Heart left ventricle (tissue), 16 donors: ENCODE measurements around the gene IFFO2. TPM values are rescaled to one million over a fixed set of nuclear protein-coding genes. Genes with fewer than 3 reads are reported as not detected.
A peak's percentile ranks its signal among the peaks of the same experiment; 100 is the strongest.

Experiments
- ATAC-seq, 4 donors: fragments of 200-7000 bp; cut with Tn5 transposase; one replicate each; pipeline ENCODE4 v1.9.1; 2020 to 2022; ENCODE audit warnings: moderate library complexity in 4 of 4, mild to moderate bottlenecking in 3 of 4, moderate number of reproducible peaks in 1 of 4
- DNase-seq, 5 donors: peaks; one replicate each; pipeline ENCODE4 v3.0.0-alpha.2; 2020
- H3K27ac ChIP-seq, 12 donors: fragments of 200-600 bp; sonication (generic) in 4 of 12; one replicate each; pipeline versions ENCODE4 v1.5.0 to v1.8.0; 2016 to 2022; ENCODE audit warnings: mild to moderate bottlenecking in 2 of 12
- H3K27me3 ChIP-seq, 9 donors: fragments of 200-600 bp; sonication (generic) in 2 of 9; one replicate each; pipeline versions ENCODE4 v1.5.1 to v1.8.0; 2016 to 2022; ENCODE audit warnings: mild to moderate bottlenecking in 3 of 9
- H3K36me3 ChIP-seq, 9 donors: fragments of 200-600 bp; sonication (generic) in 2 of 9; one replicate each; pipeline versions ENCODE4 v1.5.0 to v1.8.0; 2018 to 2022; ENCODE audit warnings: mild to moderate bottlenecking in 2 of 9
- H3K4me1 ChIP-seq, 12 donors: fragments of 200-600 bp; sonication (generic) in 4 of 12; one replicate each; pipeline versions ENCODE4 v1.5.0 to v1.8.0; 2016 to 2022; ENCODE audit warnings: mild to moderate bottlenecking in 3 of 12
- H3K4me3 ChIP-seq, 12 donors: fragments of 200-600 bp; sonication (generic) in 4 of 12; one replicate each; pipeline versions ENCODE4 v1.5.0 to v1.8.0; 2017 to 2022; ENCODE audit warnings: mild to moderate bottlenecking in 9 of 12, moderate library complexity in 4 of 12
- H3K9me3 ChIP-seq, 12 donors: fragments of 200-600 bp; sonication (generic) in 4 of 12; one replicate each; pipeline versions ENCODE4 v1.5.0 to v1.8.0; 2016 to 2022; ENCODE audit warnings: mild to moderate bottlenecking in 1 of 12
- POLR2A ChIP-seq, 2 donors: fragments of 450-650 bp; IDR thresholded peaks; one replicate each; pipeline ENCODE4 v1.6.1; 2017; ENCODE audit warnings: antibody characterized with exemption in 2 of 2, mild to moderate bottlenecking in 2 of 2, moderate library complexity in 2 of 2
- WGBS, 4 donors: extraction: QIAGEN DNeasy Blood & Tissue Kit in 2 of 4; methylation state at CpG; one replicate each; pipeline versions ENCODE4 v1.1.5 to v1.1.7; 2013 to 2018; 5-methylcytosine and 5-hydroxymethylcytosine counted together
- intact Hi-C, 10 donors: fragments of 100-400 bp; cut with DNase I; formaldehyde crosslinking; loops; one replicate each; pipeline versions ENCODE4 v1.11.1 to v1.14.2; 2022
- polyA plus RNA-seq, 2 donors: library from polyadenylated mRNA; stranded (reverse); fragments of 200-250 nt; gene quantifications; one replicate each; pipeline ENCODE4 v1.2.3, GENCODE V29; 2013
- total RNA-seq, 9 donors: library from RNA; depleted of rRNA in 2 of 9; stranded (reverse); fragments of >200 nt in 2 of 9; fragmentation: NEBNext Ultra II Directional in 3 of 9; extraction: Animal tissue kit (Norgen Biotek cat#: 25700) in 3 of 9; gene quantifications; one replicate each; pipeline versions ENCODE4 v1.1.0 to v1.2.4, GENCODE V29; 2016 to 2023
- TF ChIP-seq, protein P1 (sequence below), 12 donors: fragments of 200-600 bp; sonication (generic) in 4 of 12; IDR thresholded peaks; one replicate each; pipeline versions ENCODE4 v1.5.0 to v1.8.0; 2018 to 2022; ENCODE audit warnings: antibody characterized with exemption in 12 of 12, mild to moderate bottlenecking in 5 of 12
- donor health status: ischemic (EF 13 %, LVEDD 7.1; RV severe dilation, severe dysfunction).
- donor health status: healthy with polysubstance abuse.
- donor health status: DM: no; HTN: yes; CAD: no.
- donor health status: DM: no; HTN: no; CAD: no.
- donor health status: ischemic (EF 25% LVEDD 6.9; RV normal size, moderate dysfunction).
- donor health status: ischemic (EF 25% LVEDD 5.7; RV mildly dilated, moderate dysfunction).
- donor health status: healthy.
- donor health status: DM: yes; HTN: yes; CAD: no.
- donor health status: ischemic (EF 35%, LVEDD 5.7; RV mildly dilated, moderate dysfunction).
- donor health status: nonischemic (EF 11% LVEDD 7.7; RV severe dilation, severe dysfunction).
- donor health status: DM: yes; HTN: yes; CAD: no.
- donor health status: PGD.
- donor health status: ischemic (EF 29% LVEDD 5.4; RV normal size, mild dysfunction).
- donor health status: nonischemic (EF 23%, LVEDD 6.1; RV moderate dilation, normal function).

IFFO2 gene
- total and polyA plus RNA-seq, 11 donors = 2.5 to 9.0 (median 4.9) TPM

DNA sequence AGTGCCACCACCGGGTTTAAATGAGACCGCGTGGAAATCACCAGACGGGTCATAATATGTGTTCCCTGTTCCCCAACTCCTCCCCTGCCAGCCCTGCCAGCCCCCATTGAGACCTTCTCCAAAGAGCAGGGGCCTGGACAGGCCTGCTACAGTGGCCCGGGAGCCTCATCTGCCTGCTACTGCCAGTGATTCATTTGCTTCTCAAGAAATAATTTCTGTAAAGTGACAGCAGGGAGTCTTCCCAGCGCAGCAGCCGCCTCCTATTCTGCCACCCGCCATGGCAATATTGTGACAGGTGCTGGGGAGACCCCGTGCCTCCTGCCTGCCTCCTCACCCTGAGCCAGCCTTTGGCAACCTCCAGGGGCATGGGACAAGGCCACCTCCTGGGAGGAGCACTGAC, 8.9 kb downstream of the IFFO2 start:
- H3K4me1 ChIP-seq = peaks cover 5 to 88% (median 65%) of the 10 kb centered on the region in 12 donors
- no peaks in the 10 kb centered on the region for H3K27me3 ChIP-seq
- H3K36me3 ChIP-seq = no peaks in the 10 kb centered on the region
- intact Hi-C loops = no loop called here
- no peaks in the 10 kb centered on the region for H3K9me3 ChIP-seq
- 91 to 93% (median 92%) methylated on average over 8 to 9 of the region's 9 CpGs for WGBS, 4 donors
- H3K27ac ChIP-seq = peak overlapping the region in 2 of 12 donors; percentile 88 to 95
- no peak overlapping the region for H3K4me3 ChIP-seq
- ATAC-seq = no peak
- DNase-seq = no peak
- no peak for TF ChIP-seq POLR2A (IDR thresholded peaks at IDR 0.05)
- TF ChIP-seq, protein P1, sequence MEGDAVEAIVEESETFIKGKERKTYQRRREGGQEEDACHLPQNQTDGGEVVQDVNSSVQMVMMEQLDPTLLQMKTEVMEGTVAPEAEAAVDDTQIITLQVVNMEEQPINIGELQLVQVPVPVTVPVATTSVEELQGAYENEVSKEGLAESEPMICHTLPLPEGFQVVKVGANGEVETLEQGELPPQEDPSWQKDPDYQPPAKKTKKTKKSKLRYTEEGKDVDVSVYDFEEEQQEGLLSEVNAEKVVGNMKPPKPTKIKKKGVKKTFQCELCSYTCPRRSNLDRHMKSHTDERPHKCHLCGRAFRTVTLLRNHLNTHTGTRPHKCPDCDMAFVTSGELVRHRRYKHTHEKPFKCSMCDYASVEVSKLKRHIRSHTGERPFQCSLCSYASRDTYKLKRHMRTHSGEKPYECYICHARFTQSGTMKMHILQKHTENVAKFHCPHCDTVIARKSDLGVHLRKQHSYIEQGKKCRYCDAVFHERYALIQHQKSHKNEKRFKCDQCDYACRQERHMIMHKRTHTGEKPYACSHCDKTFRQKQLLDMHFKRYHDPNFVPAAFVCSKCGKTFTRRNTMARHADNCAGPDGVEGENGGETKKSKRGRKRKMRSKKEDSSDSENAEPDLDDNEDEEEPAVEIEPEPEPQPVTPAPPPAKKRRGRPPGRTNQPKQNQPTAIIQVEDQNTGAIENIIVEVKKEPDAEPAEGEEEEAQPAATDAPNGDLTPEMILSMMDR (IDR thresholded peaks at IDR 0.05) = no peak

DNA sequence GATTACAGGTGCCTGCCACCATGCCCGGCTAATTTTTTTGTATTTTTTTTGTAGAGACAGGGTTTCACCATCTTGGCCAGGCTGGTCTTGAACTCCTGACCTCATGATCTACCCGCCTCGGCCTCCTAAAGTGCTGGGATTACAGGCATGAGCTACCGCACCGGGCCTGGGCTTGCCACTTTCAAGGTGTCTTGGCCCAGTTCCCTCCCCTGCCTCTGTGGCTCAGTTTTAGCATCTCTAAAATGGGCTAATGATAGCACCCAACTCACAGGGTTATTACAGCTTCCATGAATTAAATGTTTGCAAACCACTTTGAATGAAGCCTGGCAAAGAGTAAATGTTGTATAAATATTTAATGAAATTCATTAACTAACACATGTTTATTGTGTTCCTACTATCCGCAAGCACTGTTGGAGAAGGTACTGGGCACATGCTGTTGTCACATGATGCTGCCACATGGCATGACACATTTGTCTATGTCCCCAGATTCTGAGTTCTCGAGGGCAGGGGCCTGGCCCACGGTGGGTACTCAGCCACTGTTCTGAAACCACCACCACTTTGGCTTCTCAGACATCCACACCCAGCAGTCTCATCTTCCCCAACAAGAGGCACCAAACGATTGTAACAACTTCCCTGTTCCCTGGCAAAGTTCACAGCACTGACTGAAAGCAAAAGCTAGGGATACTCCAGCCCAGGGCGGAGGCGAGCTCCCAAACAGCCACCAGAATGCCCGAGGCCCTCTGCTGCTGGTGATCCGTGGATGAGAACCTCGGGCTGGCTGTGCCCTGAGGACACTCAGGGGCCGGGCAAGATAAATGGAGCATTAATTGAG, 9.7 kb downstream of the IFFO2 start:
- intact Hi-C loops = no loop called here
- 83 to 88% (median 84%) methylated on average over 11 to 15 of the region's 15 CpGs for WGBS, 4 donors

DNA sequence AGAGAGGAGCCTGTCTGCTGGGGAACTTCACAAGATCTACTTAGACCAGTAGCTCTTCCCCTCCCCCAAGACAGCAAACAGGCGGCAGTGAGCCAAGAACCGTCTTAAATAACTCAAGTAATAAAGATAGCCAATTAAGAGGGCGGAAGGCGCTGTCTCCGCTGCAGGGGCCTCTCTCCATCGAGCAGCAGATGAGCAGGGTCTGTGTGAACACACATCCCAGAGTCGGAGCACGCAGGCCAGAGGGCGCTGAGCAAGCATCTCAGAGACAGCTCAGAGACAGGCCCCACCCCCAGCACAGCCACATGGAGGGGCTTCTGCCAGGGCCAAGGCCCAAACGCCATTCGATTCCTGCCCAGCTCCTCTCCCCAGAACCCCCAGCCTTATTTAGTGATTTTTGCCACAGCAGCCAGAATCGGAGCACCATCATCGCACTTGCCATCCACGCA, 11.1 kb downstream of the IFFO2 start:
- Histone ChIP-seq H3K4me1 (peaks cover 12 to 88% (median 63%) of the 10 kb centered on the region in 12 donors), H3K27me3 (no peaks in the 10 kb centered on the region), H3K9me3 (no peaks in the 10 kb centered on the region), H3K4me3 (no peak overlapping the region), H3K27ac (peak overlapping the region in 6 of 12 donors; percentile 9 to 82 (median 32)), H3K36me3 (no peaks in the 10 kb centered on the region)
- DNase-seq (peak in 3 of 5 donors; percentile 42 to 62 (median 58)), ATAC-seq (no peak)
- 40 to 58% (median 46%) methylated on average over 10 to 14 of the region's 14 CpGs for WGBS, 4 donors
- intact Hi-C loops = no loop called here
- TF ChIP-seq, protein P1 (IDR thresholded peaks at IDR 0.05) = no peak
- TF ChIP-seq POLR2A (IDR thresholded peaks at IDR 0.05) = no peak

More for the DNA sequence above, 9.7 kb downstream of the IFFO2 start:
- no peaks in the 10 kb centered on the region for H3K36me3 ChIP-seq
- ATAC-seq (no peak), DNase-seq (no peak)
- H3K9me3 ChIP-seq = no peaks in the 10 kb centered on the region
- TF ChIP-seq POLR2A (IDR thresholded peaks at IDR 0.05) = no peak
- TF ChIP-seq, protein P1 (IDR thresholded peaks at IDR 0.05) = no peak
- peak overlapping the region in 2 of 12 donors; percentile 88 to 95 for H3K27ac ChIP-seq
- no peaks in the 10 kb centered on the region for H3K27me3 ChIP-seq
- peaks cover 5 to 88% (median 66%) of the 10 kb centered on the region in 12 donors for H3K4me1 ChIP-seq
- no peak overlapping the region for H3K4me3 ChIP-seq

DNA sequence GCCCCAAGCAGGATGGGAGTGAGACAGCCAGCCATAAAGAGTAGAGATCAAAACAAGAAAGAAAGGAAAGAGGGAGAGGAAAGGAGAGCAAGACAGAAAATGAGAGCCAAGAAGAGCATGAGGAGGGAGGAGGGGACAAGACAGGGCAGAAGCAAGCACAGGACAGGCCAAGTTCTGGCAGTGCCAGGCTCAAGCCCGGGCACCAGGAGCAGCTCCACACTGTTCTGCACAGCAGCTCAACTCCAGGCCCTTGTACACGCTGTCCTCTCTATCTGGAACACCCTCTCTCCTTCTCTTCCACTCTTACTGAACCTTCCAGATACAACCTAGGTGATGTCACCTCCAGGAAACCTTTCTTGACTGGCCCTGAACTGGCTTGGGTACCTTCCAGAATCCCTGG, 11.7 kb downstream of the IFFO2 start:
- Histone ChIP-seq H3K27me3 (no peaks in the 10 kb centered on the region), H3K4me1 (peaks cover 12 to 88% (median 62%) of the 10 kb centered on the region in 12 donors), H3K9me3 (no peaks in the 10 kb centered on the region), H3K4me3 (no peak overlapping the region), H3K27ac (peak overlapping the region in 7 of 12 donors; percentile 4 to 82 (median 22)), H3K36me3 (no peaks in the 10 kb centered on the region)
- WGBS, 4 donors = 68 to 85% (median 73%) methylated on average over 2 of the region's 2 CpGs
- TF ChIP-seq POLR2A (IDR thresholded peaks at IDR 0.05) = no peak
- TF ChIP-seq, protein P1 (IDR thresholded peaks at IDR 0.05) = no peak
- no peak for DNase-seq
- intact Hi-C loops = no loop called here
- no peak for ATAC-seq
